Forelimb muscle (tissue), 1 donor: Measurements from ENCODE around the gene MRPL27. TPM values are rescaled to one million over a fixed set of nuclear protein-coding genes. Genes with fewer than 3 reads are reported as not detected.

Experiments
- DNase-seq: peaks from one replicate; pipeline ENCODE4 v3.0.0-alpha.2; 2013; ENCODE audit warnings: low read depth
- polyA plus RNA-seq: library from polyadenylated mRNA; unstranded; fragments of 120-200 nt; gene quantifications from one replicate; pipeline ENCODE4 v1.2.1, GENCODE V29; 2013; ENCODE audit not compliant: insufficient read length

Gene MRPL27
- polyA plus RNA-seq, 1 donor: 52.8 TPM

GRCh38 chr17:50386510-50386909 lies 13.5 kb upstream of the MRPL27 start:
- DNase-seq: no peak

- no peak for DNase-seq
These were observed 9.9 kb upstream of the MRPL27 start for GRCh38 chr17:50382931-50383330.

GRCh38 chr17:50381920-50382319 lies 8.9 kb upstream of the MRPL27 start:
- DNase-seq: no peak

- DNase-seq: no peak
These were observed 8.4 kb upstream of the MRPL27 start for GRCh38 chr17:50381260-50381815.

- DNase-seq: no peak
These were observed 7.6 kb upstream of the MRPL27 start for GRCh38 chr17:50380369-50381259.

- DNase-seq: no peak
These were observed 6.6 kb upstream of the MRPL27 start for GRCh38 chr17:50379351-50380132.

GRCh38 chr17:50375858-50376538 lies 3.0 kb upstream of the MRPL27 start:
- DNase-seq: no peak

GRCh38 chr17:50373705-50374104 lies 721 bp upstream of the MRPL27 start:
- DNase-seq: no peak

GRCh38 chr17:50372222-50372757 lies 694 bp downstream of the MRPL27 start:
- DNase-seq: no peak

- DNase-seq: no peak
These were observed 1.5 kb downstream of the MRPL27 start for GRCh38 chr17:50371526-50371925.

- no peak for DNase-seq
These were observed 2.9 kb downstream of the MRPL27 start for GRCh38 chr17:50370052-50370451.

GRCh38 chr17:50367401-50367800 lies 5.6 kb downstream of the MRPL27 start:
- DNase-seq: no peak

GRCh38 chr17:50365649-50366393 lies 7.2 kb downstream of the MRPL27 start:
- DNase-seq: no peak

GRCh38 chr17:50365165-50365564 lies 7.8 kb downstream of the MRPL27 start:
- no peak for DNase-seq

GRCh38 chr17:50364715-50365114 lies 8.3 kb downstream of the MRPL27 start:
- no peak for DNase-seq

GRCh38 chr17:50364061-50364458 lies 8.9 kb downstream of the MRPL27 start:
- no peak for DNase-seq

- peak; percentile 19 for DNase-seq
These were observed 9.5 kb downstream of the MRPL27 start for GRCh38 chr17:50363217-50364060.

GRCh38 chr17:50362661-50363060 lies 10.3 kb downstream of the MRPL27 start:
- no peak for DNase-seq

GRCh38 chr17:50361561-50362480 lies 11.2 kb downstream of the MRPL27 start:
- DNase-seq: peak; percentile 20
